ENCODE results near the gene ARHGEF28.

The ARHGEF28 gene

DNA sequence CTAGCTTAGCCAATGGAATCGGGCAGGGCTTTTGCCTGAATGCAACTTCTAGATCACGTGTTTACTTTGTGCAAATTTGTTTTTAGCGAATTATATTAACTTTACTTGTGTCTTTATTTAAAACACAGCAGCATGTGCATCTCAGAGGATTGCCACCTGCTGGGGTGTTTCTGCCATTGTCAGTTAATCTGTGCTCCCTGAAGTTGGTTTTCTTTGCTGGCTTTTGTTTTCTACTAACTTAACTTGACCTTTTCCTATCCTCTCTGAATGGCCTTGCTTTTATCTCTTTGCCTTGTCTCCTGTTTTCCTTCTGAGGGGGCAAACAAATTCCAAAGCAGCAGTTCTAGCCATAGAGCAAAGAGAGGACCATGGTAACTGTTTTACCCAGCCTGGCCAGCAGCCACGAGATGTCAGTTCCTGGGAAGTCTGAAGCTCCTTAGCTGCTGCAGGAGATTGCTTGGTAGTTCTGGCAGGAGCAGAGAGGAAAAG, 67.6 kb downstream of the ARHGEF28 start:
- peak; percentile 55 for DNase-seq

DNA sequence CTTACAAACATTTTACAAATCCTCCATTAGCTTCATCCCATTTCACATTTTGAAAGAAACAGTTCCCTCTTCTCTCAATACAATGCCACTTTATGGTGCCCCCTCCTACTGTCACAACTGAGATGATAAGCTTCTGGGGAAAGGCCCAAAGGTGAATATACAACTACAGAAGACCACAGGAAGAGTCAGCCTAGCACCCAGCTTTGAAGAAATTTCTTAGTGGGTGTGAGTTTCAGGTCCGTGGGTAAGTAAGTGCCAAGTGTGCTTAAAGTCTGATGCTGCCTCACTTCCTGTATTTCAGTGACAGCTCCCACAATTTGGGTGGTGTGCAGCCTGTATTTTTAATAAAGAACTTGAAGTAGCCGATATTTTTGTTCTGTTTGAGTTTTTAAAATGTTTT, 68.1 kb downstream of the ARHGEF28 start:
- DNase-seq, result no peak

DNA sequence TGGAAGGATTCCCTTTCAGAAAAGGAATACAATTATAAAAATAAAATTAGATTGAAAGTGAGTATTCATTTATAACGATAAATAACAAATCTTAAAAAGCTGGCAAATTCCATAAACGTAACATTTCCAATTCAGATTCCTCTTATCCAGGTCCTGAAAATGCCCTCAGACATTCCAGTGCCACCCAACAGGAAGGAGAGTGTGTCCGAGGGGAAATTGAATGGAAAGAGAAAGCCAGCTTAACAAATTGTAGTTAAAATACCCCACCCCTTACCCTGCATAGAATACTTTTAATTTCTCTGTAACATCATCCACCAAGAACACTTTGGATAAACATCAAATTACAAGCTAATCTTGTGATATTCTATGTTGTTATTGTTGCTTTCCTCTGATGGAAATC, 72.0 kb downstream of the ARHGEF28 start:
- DNase-seq, result no peak

DNA sequence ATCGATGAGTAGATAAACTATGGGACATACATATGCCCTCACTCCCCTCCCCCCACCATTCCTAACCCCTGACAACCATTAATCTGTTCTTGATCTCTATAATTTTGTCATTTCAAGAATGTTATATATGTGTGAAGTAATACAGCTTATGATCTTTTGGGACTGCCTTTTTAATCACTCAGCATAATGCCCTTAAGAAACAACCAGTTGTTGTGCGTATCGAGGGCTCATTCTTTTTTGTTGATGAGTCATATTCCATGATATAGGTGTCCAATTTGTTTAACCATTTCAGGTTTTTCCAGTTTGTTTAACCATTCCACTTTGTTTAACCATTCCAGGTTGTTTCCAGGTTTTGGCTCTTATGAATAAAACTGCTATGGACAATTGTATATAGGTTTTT, 75.6 kb downstream of the ARHGEF28 start:
- no peak for DNase-seq

DNA sequence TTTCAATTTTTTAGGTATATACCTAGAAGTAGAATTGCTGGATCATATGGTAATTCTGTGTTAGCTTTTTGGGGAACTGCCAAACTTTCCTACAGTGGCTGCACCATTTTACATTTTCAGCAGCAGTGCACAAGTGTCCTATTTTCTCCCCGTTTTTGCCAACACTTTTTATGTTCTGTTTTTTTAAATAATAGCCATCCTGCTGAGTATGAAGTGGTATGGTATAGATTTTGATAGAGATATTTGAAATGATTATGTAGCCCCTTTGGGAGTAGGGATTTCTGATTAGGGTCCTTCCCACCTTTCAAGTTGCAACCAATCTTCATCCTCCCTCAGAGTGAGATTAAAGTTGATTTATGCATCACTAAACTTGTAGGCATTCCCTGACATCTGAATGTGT, 76.5 kb downstream of the ARHGEF28 start:
- no peak for DNase-seq

DNA sequence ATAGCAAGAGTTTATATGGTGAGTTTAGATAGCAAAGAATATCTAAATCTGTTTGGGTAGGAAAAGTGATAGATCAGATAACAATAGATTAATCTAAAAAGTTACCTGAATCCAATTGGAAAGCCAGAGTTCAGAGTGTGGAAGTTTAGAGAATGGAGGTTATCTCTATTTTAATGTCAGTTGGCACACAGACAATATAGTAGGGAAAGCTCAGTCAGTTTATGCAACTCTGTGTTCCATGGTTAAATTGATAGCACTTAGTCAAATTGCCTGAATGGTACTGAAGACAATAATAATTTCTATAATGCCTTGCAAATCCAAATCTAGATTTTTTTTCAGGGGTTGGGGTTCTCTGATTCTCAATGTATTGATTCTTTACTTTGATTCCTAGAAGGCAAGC, 77.0 kb downstream of the ARHGEF28 start:
- DNase-seq, result no peak

DNA sequence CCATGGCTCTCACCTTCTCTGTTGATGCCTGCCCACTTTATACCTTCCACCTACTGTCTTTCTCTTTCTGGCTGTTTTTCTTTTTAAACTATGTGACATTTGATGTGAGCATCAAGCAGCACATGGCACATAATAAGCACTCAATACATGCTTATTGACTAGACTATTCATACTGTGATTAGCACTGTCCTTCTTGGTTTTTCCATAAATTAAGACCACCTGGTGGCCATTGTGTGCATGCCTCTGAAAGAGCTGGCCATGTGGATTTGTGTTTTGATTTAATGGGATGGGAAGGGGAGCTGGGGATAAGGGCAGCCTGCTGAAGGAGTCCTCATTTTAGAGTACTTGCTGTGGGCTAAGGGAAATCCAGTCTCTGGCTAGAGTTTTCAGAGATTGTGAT, 79.4 kb downstream of the ARHGEF28 start:
- no peak for DNase-seq

DNA sequence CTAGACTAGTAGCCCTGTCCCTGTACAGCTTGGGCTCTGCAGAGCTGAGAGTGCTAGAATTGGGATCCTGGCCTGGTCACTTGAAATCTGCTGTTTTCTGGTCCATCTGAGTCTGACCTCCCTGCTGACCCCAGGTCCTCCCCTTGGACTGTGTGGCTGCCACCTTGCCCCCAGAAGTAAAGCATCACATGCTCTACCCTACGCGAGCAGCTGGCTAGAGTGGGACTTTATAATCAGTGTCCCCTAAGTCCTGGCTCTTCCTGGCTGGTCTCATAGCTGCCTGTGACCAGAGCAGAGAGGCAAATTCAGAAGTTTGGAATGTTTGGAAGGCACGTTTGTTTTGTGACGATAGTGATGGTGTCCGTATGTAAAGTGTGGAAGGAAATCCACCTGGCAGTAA, 81.0 kb downstream of the ARHGEF28 start:
- DNase-seq, result no peak

DNA sequence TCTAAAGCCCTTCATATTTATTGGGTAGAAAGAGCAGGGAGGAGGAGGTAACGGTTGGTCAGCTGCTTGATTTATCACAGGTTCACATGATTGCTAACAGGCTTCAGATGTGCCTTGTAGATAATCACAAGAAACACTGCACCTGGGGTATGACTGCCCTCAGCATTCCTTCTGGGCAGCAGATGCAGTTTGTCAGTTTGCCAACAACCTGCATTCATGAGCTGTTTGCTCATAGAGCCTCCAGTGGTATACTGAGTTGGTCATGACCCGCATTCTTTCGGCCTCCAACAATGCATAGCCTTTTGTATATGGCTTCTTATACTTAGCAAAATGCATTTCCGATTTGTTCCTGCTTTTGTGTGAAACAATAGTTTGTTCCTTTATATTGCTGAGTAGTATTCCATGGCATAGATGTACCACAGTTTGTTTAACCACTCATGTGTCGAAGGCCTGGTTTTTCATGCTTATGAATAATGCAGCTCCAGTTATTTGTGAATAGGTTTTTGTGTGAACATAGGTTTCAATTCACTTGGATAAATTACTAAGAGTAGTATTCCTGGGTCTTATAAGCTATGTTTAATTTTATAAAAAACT, 83.6 kb downstream of the ARHGEF28 start:
- DNase-seq, result no peak

DNA sequence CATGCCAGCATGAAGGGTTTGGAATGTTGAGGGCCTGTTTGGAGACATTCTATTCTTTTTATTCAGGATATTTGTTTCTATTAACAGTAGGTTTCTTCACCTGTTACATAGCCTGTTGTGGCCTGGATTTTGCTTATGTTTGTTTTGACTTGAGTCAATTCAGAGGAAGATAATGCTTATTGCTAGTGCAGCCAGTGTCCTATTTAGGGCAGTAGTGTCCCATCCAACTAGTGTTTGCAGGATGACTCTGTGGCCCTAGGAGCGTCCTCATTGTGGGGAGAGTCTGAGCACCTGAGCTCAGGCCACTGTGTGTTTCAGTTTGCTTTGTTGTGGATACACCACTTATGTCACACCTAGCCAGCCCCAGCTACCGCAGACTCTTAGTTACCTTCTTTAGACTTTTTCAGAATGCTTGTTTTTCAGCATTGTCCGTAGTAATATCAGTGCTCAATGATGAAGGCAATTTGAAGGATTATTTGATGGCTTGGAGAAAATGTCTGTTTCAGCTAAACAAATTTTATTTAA, 90.3 kb downstream of the ARHGEF28 start:
- DNase-seq, result no peak

DNA sequence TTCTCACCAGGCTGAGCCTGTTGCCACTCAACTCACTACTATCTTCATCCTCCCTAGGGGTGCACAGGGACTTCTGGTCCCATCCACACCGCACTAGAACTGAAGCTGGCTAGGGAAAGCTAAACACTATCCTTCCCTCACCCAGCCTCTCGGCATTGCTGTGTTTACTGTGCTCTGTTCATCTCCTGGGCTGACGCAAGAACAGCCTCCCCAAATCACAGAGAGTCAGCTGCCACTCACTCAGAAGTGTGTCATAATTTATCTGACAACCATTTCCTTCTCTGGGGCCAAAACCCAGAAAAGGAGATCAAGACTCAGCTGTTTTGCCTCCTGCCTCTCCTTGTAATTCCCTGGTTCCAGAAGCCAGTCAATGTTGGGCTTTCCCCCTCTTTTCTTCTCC, 92.8 kb downstream of the ARHGEF28 start:
- no peak for DNase-seq

DNA sequence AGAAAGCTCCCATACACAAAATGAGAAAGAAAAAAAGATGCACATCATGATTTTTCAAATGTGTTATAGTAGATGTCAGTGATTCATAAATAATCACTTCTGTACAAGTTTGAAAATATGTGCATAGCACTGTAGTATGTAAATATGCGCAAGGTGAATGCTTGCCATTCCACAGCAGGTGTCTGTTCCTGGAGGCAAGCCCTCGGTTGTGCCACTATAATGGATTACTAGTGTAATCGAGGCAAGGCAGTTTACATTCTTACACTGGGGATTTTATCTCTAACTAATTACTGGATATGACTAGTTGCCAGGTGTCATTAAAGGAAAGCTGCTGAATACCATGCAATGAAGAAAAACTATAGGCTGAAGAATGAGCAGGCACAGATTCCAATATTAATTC, 93.6 kb downstream of the ARHGEF28 start:
- DNase-seq, result no peak

DNA sequence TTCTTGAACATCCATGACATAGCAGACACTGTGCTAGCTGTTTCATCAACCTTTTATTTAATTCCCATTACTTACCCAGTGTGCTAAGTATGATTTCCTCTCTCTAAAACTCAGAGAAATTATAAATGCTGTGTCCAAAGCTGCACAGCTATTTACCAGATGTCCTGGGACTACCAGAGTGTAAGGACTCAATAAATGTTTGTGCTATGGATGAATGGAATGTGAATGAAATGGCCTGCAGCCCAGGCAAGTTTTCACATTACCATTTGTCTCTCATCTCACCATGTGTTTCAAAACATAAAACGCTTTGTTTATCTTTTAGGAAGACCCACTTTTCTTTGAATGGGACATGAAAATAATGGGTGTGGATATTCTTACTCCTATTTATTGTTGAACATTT, 96.2 kb downstream of the ARHGEF28 start:
- no peak for DNase-seq

DNA sequence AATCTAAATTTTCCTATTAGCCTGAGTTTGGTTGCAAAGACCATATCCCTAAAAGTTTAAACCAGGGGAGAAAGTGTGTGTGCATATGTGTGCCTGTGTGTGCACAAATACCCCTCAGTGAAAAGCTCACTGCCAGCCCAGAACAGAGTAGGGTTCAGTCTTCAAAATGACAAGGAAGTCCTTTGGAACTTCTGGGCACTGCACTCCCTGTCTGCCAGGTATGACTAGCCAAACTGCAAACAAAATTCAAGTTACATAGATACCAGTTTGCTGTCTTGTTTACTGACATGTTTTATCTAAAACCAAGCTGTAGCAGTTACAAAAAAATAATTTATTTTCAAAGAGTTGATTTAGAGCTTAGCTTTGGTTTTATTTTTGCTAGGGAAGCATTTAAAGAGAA, 100.1 kb downstream of the ARHGEF28 start:
- DNase-seq, result no peak

DNA sequence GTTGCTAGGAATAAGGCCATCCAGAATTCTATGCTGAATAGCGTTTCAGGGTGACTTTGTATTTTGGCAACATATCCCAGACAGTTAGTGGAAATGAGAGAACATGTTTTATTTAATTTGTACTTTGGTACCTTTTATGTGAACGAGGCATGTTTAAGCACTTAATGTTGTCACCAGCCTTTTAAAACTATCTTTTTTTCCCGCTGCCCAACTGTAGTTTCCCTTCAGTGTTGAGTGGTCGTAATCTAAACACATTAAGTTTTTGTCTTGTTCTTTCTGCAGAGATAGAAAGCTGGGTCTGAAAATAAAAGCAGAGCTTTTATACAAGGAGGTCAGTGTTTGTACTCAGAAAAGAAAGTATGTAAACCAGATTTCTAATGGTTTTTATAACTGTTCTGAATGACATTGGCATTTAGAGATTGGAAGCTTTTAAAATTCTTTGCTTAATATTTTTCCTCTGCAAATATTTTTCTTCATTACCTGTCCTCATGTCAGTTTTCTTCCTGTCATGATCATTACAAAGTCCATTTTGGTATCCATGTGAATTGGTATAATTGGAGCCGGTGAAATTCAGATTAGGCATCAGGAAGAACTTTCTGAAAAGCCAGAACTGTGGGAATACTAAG, 100.7 kb downstream of the ARHGEF28 start:
- no peak for DNase-seq

DNA sequence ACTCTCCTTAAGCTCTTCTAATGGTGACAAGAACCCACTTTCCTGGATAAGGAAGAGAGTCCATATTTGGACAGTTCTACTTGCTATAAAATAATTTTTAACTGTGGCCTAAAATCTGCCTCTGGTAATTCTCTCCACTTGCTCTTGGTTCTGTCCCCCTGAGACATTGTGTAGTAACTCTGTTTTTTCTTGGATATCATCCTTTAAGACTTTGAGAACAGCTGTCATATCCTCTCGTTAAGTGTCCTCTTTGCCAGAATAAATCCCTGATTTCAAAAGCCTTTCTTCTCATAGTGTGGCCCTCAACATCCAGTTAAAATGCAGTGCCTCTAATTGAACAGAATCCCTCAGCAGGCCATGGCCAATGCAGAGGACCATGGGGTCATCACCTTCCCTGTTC, 101.5 kb downstream of the ARHGEF28 start:
- DNase-seq, result no peak

DNA sequence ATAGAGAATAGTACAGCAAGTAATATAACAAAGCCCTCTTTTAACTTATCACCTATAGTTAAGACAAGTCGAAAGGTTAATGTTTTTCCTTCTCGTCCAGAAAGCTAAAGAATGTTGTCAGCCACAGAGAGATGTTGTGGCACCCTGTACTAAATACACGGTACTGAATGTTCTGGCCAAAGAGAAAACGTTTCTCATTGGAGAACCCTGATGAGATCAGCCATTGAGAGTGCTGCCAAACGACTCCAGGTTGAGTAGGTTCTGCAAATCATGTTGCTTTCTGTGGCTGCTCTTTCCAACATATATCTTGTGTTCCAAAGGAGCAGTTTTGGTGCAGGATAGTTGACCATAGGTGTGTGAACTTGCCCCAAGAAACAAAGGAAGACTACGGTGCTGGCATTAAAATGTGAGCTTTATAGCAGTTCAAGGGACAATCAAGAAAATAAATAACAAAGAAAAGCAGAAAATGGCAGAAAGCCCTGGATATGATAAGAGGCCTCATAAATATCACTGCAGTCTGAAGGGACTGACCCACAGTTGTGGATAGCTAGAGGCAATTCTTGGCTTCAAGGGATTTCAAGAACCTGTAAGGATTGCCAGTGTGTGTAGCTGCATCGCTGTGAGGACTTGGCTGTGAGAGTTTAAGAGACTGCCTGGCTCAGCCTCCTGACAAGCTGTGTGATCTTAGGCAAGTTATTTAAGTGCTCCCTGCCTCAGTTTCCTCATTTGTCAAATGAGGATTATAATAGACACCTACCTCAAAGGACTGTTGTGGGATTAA, 102.7 kb downstream of the ARHGEF28 start:
- no peak for DNase-seq

DNA sequence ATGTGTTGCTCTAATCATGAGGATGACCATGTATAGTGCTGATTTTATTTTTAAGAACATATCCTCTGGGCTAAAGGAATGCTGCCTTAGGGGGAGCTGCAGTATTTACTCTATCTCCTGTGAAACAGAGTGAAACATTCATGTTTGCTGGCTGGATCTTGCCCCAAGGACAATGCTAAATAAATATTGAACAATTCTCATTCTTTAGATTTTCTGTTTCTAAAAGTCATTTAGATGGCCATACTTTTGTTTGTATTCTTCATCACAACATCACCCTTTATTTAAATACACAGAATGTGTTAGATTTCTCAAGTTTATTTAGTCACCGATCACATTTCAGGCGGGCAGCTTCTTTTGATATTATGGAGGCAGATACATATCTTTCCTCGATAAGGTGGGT, 103.3 kb downstream of the ARHGEF28 start:
- DNase-seq, result no peak

DNA sequence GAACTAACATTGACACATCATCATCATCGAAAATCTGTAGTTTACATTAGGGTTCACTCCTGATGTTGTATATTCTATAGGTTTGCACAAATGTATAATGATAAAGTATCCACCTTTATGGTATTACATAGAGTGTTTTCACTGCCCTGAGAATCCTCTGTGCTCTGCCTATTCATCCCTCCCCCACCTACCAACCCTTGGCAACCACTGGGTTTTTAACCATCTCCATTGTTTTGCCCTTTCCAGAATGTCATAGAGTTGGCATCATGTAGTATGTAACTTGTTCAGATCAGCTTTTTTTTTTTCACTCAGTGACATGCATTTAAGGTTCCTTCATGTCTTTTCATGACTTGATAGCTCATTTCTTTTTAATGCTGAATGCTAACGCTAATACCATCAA, 106.0 kb downstream of the ARHGEF28 start:
- DNase-seq, result no peak

DNA sequence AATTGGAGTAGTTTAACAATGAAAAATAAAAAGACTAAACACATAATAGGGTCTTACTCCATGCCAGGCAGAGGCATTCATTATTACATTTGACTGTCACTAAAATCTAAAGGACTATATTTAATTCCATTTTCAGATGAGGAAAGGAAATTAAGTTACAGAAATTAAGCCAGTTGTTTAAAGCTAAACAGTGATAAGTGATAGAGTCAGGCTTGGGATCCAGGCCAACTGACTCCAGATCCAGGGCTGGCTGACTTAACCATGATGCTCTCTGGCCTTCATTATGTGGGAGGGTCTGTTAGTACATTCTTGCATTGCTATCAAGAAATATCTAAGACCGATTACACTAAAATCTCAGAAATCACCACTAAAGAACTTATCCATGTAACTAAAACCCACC, 107.2 kb downstream of the ARHGEF28 start:
- DNase-seq, result no peak

DNA sequence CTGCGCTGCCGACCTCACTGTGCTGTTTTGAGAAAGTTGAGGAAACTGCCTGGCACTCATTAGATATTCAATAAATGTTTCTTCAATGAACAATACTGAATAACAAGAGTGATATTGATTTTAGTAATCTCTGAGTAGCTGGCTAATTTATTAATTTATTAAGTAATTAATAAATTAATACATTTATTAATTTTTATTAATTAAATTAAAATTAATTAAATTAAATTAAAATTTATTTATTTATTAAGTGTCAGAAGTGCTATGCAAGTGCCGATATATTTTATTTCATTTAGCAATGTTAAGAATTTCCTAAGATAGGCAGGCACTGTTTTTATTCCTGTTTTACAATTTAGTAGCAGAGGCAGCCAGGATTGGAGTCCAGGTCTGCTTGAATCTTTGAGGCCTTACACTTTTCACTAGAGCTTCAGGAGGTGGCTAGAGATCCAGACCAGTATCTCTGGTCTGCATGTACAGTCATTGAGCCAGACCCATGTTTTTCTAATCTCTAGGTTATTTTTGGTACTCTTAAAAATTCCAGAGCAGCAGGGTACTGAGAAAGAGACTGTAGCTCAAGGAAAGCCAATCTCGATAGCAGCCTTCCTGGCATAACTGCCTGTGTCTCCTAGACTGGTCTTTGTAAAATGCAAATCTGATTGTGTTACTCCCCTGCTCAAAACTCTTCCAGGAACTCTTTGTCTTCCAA, 109.2 kb downstream of the ARHGEF28 start:
- DNase-seq, result no peak

DNA sequence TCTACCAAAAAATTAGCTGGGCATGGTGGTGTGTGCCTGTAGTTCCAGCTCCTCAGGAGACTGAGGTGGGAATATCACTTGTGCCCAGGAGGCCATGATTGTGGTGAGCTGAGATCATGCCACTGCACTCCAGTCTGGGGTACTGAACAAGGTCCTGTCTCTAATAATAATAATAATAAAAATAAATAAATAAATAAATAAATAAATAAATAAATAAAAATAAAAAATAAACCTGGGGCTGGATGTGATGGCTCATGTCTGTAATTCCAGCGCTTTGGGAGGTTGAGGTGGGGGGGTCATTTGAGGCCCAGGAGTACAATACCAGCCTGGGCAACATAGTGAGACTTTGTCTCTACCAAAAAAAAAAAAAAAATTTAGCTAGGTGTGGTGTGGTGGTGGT, 113.7 kb downstream of the ARHGEF28 start:
- DNase-seq, result no peak

DNA sequence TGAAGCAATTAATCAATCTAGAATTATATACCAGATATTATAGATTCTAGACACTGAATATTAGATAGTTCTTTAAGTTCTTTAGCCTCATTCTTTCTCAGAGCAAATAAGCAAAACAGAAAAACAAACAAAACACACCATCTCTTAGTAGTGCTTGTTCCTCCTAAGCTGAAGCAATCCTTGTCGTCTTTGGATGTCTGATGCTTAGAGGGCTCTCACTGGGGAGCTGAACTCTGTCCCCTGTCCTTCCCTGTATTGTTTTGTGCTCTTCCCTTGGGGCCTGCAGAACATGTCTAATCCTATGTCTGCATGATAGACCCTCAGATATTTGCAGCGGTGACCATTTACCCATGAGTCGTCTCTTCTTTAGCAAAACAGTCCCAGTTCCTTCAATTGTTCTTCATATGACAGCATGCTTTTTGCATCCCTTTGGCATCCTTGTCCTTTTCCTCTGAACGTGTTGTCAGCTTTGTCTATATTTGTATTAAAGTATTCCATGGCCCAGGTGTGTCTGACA, 114.3 kb downstream of the ARHGEF28 start:
- no peak for DNase-seq
